OCI-LY7 (cell line): ENCODE measurements around the gene BCL2L14. TPM values are rescaled to one million over a fixed set of nuclear protein-coding genes. Genes with fewer than 3 reads are reported as not detected.

Experiments
- BruUV-seq: library from RNA; stranded (reverse); fragments of 400-500 nt; replicated peaks from 2 replicates; lab custom pipeline; 2021; lab: Mats Ljungman, UMichigan
- CTCF ChIA-PET: fragments of 300-600 bp; sonication (Branson Sonifier 250); formaldehyde crosslinking; loops from one replicate; lab custom pipeline; 2022; ENCODE audit warnings: antibody characterized with exemption; ENCODE audit not compliant: unreplicated experiment; lab: Charles Lee
- POLR2A ChIA-PET: fragments of 300-600 bp; sonication (Branson Sonifier 250); formaldehyde crosslinking; loops from one replicate; lab custom pipeline; 2022; ENCODE audit warnings: antibody characterized with exemption; lab: Charles Lee
- DNase-seq: peaks from one replicate; pipeline ENCODE4 v3.0.0-alpha.2; 2015; ENCODE audit warnings: low spot score
- H2AFZ ChIP-seq: fragments of 200-600 bp; sonication (generic), shearing (Covaris generic); 2 replicates; pipeline ENCODE4 v1.6.1; 2014; ENCODE audit warnings: mild to moderate bottlenecking, antibody characterized with exemption, low read length, moderate library complexity
- H3K27ac ChIP-seq: fragments of 200-600 bp; sonication (generic); 2 replicates; pipeline ENCODE4 v1.5.1; 2014; ENCODE audit warnings: mixed run types, low read depth, mild to moderate bottlenecking, moderate library complexity, low read length, inconsistent platforms; ENCODE audit not compliant: poor library complexity, severe bottlenecking
- H3K36me3 ChIP-seq: fragments of 200-600 bp; sonication (generic); 2 replicates; pipeline ENCODE4 v1.6.1; 2014; ENCODE audit warnings: mild to moderate bottlenecking, antibody characterized with exemption, low read length, moderate library complexity, mixed read lengths; ENCODE audit not compliant: insufficient read depth
- H3K4me1 ChIP-seq: fragments of 200-600 bp; sonication (generic); 2 replicates; pipeline ENCODE4 v1.5.1; 2014; ENCODE audit warnings: mild to moderate bottlenecking, low read length; ENCODE audit not compliant: insufficient read depth, poor library complexity, severe bottlenecking
- H3K4me2 ChIP-seq: fragments of 200-600 bp; sonication (generic); 2 replicates; pipeline ENCODE4 v1.6.1; 2014; ENCODE audit warnings: mild to moderate bottlenecking, low read length
- H3K4me3 ChIP-seq: fragments of 200-600 bp; sonication (generic); 2 replicates; pipeline ENCODE4 v1.5.1; 2014; ENCODE audit warnings: mild to moderate bottlenecking, low read depth, low read length; ENCODE audit not compliant: poor library complexity, severe bottlenecking
- H3K79me2 ChIP-seq: fragments of 200-600 bp; sonication (generic); 2 replicates; pipeline ENCODE4 v1.6.1; 2016; ENCODE audit warnings: low read depth, mild to moderate bottlenecking, low read length, moderate library complexity, mixed read lengths; ENCODE audit not compliant: insufficient read depth
- H3K9me2 ChIP-seq: fragments of 200-600 bp; sonication (generic); 2 replicates; pipeline ENCODE4 v1.6.1; 2016; ENCODE audit warnings: mild to moderate bottlenecking, low read length, mixed read lengths; ENCODE audit not compliant: insufficient read depth
- H3K9me3 ChIP-seq: fragments of 200-600 bp; sonication (generic); 2 replicates; pipeline ENCODE4 v1.6.1; 2014; ENCODE audit warnings: mild to moderate bottlenecking, mixed run types, low read length, mixed read lengths
- H4K20me1 ChIP-seq: fragments of 200-600 bp; sonication (generic); 2 replicates; pipeline ENCODE4 v1.6.1; 2014; ENCODE audit warnings: mild to moderate bottlenecking, antibody characterized with exemption, low read length, moderate library complexity, mixed read lengths; ENCODE audit not compliant: insufficient read depth
- CTCF ChIP-seq: fragments of 200-600 bp; sonication (generic); conservative IDR thresholded peaks from 2 replicates; pipeline ENCODE4 v1.5.1; 2014; ENCODE audit warnings: mild to moderate bottlenecking, antibody characterized with exemption, low read length, moderate library complexity, mixed read lengths
- EZH2phosphoT487 ChIP-seq: fragments of 200-600 bp; sonication (generic); IDR thresholded peaks from 2 replicates; pipeline ENCODE4 v1.6.1; 2018; ENCODE audit warnings: low read depth, borderline replicate concordance, mild to moderate bottlenecking, mixed run types, antibody characterized with exemption, low read length, moderate library complexity, mixed read lengths
- intact Hi-C: fragments of 100-400 bp; cut with micrococcal nuclease; formaldehyde crosslinking; loops from one replicate; pipeline ENCODE4 v1.10.0; 2022; ENCODE audit not compliant: unreplicated experiment
- total RNA-seq, 2 experiments: library from RNA; depleted of rRNA in 1 of 2; stranded (reverse); fragments of >200 nt in 1 of 2; shearing (Covaris generic) in 1 of 2; gene quantifications; 2 replicates each; pipeline ENCODE4 v1.2.3, GENCODE V29; 2014 to 2022

The BCL2L14 gene
- total RNA-seq, 2 experiments from 2014 or later = not detected

- intact Hi-C loops = loop anchor here (1.0 to 5.0 kb wide), 7 partner anchors 24 to 479 kb away; no protein-coding TSS in a partner anchor
- no peaks in the 10 kb centered on the region for H3K79me2 ChIP-seq
- peak overlapping the region; percentile 75 for H2AFZ ChIP-seq
- no peaks in the 10 kb centered on the region for H3K36me3 ChIP-seq
- TF ChIP-seq CTCF (peak; percentile 100), EZH2phosphoT487 (no peak)
- H4K20me1 ChIP-seq = no peaks in the 10 kb centered on the region
- ChIA-PET POLR2A (interaction anchor here (0.5 to 3.0 kb wide), 10 partner anchors 23 to 477 kb away, joined by 3 to 15 read pairs (median 3); no protein-coding TSS in a partner anchor), CTCF (interaction anchor here (0.7 to 2.5 kb wide), 8 partner anchors 8 to 452 kb away, joined by 3 to 24 read pairs (median 5); no protein-coding TSS in a partner anchor)
- no peaks in the 10 kb centered on the region for H3K9me2 ChIP-seq
- peak overlapping the region; percentile 52 for H3K4me3 ChIP-seq
- DNase-seq = peak; percentile 80
- H3K4me1 ChIP-seq = peaks cover 39% of the 10 kb centered on the region
- H3K27ac ChIP-seq = peak overlapping the region; percentile 51
- no peaks in the 10 kb centered on the region for H3K9me3 ChIP-seq
- peak overlapping the region; percentile 71 for H3K4me2 ChIP-seq
- BruUV-seq = no TSS peak
These were observed 37.6 kb upstream of the BCL2L14 start for GRCh38 chr12:12032851-12033797.

- no peak for TF ChIP-seq CTCF
- no peak for TF ChIP-seq EZH2phosphoT487
- Histone ChIP-seq H3K36me3 (no peaks in the 10 kb centered on the region), H3K9me3 (no peaks in the 10 kb centered on the region), H3K4me2 (peak overlapping the region; percentile 71; the same call in 1 of the 2 replicates), H4K20me1 (no peaks in the 10 kb centered on the region), H3K4me3 (no peak overlapping the region), H2AFZ (no peak overlapping the region), H3K79me2 (no peaks in the 10 kb centered on the region), H3K4me1 (peaks cover 35% of the 10 kb centered on the region), H3K9me2 (no peaks in the 10 kb centered on the region), H3K27ac (no peak overlapping the region)
- intact Hi-C loops = loop anchor here (1.0 to 5.0 kb wide), 7 partner anchors 25 to 480 kb away; no protein-coding TSS in a partner anchor
- no peak for DNase-seq
- ChIA-PET CTCF (interaction anchor here (0.6 to 2.5 kb wide), 6 partner anchors 9 to 478 kb away, joined by 3 to 24 read pairs (median 6); no protein-coding TSS in a partner anchor), POLR2A (interaction anchor here (0.5 to 3.0 kb wide), 4 partner anchors 66 to 453 kb away, joined by 3 to 15 read pairs (median 3); no protein-coding TSS in a partner anchor)
- BruUV-seq = no TSS peak
These were observed 36.9 kb upstream of the BCL2L14 start for GRCh38 chr12:12033824-12034223.
